Measurements from ENCODE around the gene ISYNA1. TPM values are rescaled to one million over a fixed set of nuclear protein-coding genes. Genes with fewer than 3 reads are reported as not detected.
A peak's percentile ranks its signal among the peaks of the same experiment; 100 is the strongest.

ISYNA1 gene
- 76.6 TPM for polyA plus RNA-seq (2013, experiment 1 of 2)
- 79.2 TPM for polyA plus RNA-seq (2013, experiment 2 of 2)

DNA sequence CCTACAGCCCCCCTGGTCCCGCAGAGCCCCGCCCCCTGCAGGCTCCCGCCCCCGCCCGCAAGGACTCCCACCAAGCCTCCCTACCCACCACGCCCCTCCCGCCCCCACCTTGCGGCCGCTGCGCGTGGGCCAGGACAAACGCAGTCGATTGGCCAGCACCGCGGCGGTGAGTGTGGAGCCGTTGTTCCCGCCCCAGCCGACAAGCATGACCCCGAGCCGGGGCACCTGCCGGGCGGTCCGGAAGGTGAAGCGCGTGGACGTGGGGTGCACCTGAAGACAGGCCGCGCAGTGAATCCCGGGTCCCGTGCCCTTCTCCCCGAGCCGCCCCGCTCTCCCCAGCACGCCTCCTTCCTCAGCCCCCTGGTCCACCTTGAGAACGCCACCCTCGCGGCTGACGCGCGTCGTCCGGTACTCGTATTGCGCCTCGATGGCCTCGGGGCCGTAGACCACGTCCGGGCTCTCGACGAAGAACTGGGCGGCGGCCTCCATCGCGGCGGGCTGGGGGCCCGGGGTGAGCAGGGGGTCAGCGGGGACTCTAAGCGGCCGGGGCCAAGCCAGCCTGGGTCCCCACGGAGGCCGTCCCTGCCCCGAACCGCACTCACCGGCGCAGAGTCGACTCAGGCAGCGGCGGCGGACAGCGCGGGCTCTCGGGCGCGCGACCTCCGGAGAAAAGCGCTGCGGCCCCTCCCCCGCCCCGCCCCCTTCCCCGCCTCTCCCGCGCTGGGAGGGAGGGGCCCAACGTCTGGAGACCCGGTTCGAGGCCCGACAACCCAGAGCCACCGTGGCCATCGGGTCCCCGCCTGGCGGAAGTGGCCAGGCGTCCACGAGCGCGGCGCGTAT is at the start of gene ISYNA1:
Gene ISYNA1 (minus strand): TSS at position 643 of the 840 bp plus-strand sequence. CDS start 154 bp downstream, at position 489.
- Histone ChIP-seq H3K79me1 (ENCODE audit: low read length) (no peaks in the 10 kb centered on the region), H3K4me1 (ENCODE audit: control insufficient read depth, low read depth, low read length) (peaks cover 10% of the 10 kb centered on the region)

DNA sequence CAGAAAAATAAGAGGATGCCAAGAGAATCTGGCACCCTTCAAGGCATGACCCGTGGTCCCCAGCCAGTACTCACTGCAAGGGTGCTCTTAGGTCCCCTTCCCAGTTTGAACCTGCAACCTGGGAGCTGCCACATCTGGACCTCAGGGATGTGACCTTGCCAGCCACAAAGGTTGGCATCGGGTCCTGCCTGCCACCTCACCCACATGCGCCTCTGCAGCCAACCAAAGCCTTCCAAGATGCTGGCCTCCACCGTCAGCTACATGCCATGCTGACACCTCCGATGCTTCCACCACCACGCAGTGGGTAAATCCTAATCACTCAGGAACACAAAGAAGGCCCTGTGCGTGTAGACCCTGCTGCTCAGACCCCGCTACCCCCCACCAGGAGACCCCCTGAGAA is 48.8 kb upstream of the ISYNA1 start:
- H2BK5ac ChIP-seq (ENCODE audit: low read length): no peak overlapping the region
- no peak overlapping the region for H2BK15ac ChIP-seq (replicated peaks; ENCODE audit: low read depth)
- no peak overlapping the region for H4K5ac ChIP-seq (ENCODE audit: low read length)
- H3K18ac ChIP-seq (ENCODE audit: low read length): no peak overlapping the region
- no peak overlapping the region for H4K8ac ChIP-seq (ENCODE audit: low read depth, low read length)
- no peak for DNase-seq
- H3K27ac ChIP-seq (ENCODE audit: low read depth, low read length): no peak overlapping the region
- H3K4me3 ChIP-seq (ENCODE audit: low read length): no peak overlapping the region
- peaks cover 11% of the 10 kb centered on the region for H3K79me2 ChIP-seq (ENCODE audit: control insufficient read depth, insufficient read depth, low read length)
- H3K9ac ChIP-seq (ENCODE audit: low read length): no peak overlapping the region
- no peaks in the 10 kb centered on the region for H3K4me1 ChIP-seq (ENCODE audit: control insufficient read depth, low read depth, low read length)
- no peak overlapping the region for H3K4me2 ChIP-seq (ENCODE audit: low read length)
- no peak overlapping the region for H3K56ac ChIP-seq (ENCODE audit: low read length)
- H3K36me3 ChIP-seq (ENCODE audit: control insufficient read depth, insufficient read depth, low read length): no peaks in the 10 kb centered on the region
- no CpG with 5 or more reads among the region's 8 CpGs for WGBS (ENCODE audit: extremely low coverage, insufficient coverage, low lambda C conversion rate)
- H2AK5ac ChIP-seq (ENCODE audit: low read length): no peak overlapping the region
- no peaks in the 10 kb centered on the region for H3K27me3 ChIP-seq (ENCODE audit: insufficient read depth, low read length, poor library complexity)
- H3K4ac ChIP-seq (ENCODE audit: low read depth, low read length): no peak overlapping the region
- H3K79me1 ChIP-seq (ENCODE audit: low read length): peaks cover 34% of the 10 kb centered on the region
- no peak overlapping the region for H2BK120ac ChIP-seq (ENCODE audit: low read depth, low read length)
- H3K23ac ChIP-seq (ENCODE audit: low read length): no peak overlapping the region

More for the DNA sequence above, at the start of gene ISYNA1:
- Histone ChIP-seq H4K8ac (ENCODE audit: low read depth, low read length) (peak within 1 kb of the TSS; percentile 29), H2BK15ac (replicated peaks; ENCODE audit: low read depth) (no peak within 1 kb of the TSS), H3K27ac (ENCODE audit: low read depth, low read length) (peak within 1 kb of the TSS; percentile 90), H3K9ac (ENCODE audit: low read length) (peak within 1 kb of the TSS; percentile 79), H2BK120ac (ENCODE audit: low read depth, low read length) (no peak within 1 kb of the TSS), H4K5ac (ENCODE audit: low read length) (no peak within 1 kb of the TSS), H3K4me2 (ENCODE audit: low read length) (peak within 1 kb of the TSS; percentile 77), H3K4ac (ENCODE audit: low read depth, low read length) (peak within 1 kb of the TSS; percentile 26), H3K23ac (ENCODE audit: low read length) (no peak within 1 kb of the TSS), H2BK5ac (ENCODE audit: low read length) (peak within 1 kb of the TSS; percentile 58), H2AK5ac (ENCODE audit: low read length) (no peak within 1 kb of the TSS), H3K27me3 (ENCODE audit: insufficient read depth, low read length, poor library complexity) (no peaks in the 10 kb centered on the region), H3K18ac (ENCODE audit: low read length) (peak within 1 kb of the TSS; percentile 76), H3K36me3 (ENCODE audit: control insufficient read depth, insufficient read depth, low read length) (peaks cover 4% of the 10 kb centered on the region), H3K4me3 (ENCODE audit: low read length) (peak within 1 kb of the TSS; percentile 62), H3K79me2 (ENCODE audit: control insufficient read depth, insufficient read depth, low read length) (no peaks in the 10 kb centered on the region), H3K56ac (ENCODE audit: low read length) (peak within 1 kb of the TSS; percentile 93)
- WGBS (ENCODE audit: extremely low coverage, insufficient coverage, low lambda C conversion rate): no CpG with 5 or more reads among the region's 99 CpGs
- peak; percentile 75 for DNase-seq

DNA sequence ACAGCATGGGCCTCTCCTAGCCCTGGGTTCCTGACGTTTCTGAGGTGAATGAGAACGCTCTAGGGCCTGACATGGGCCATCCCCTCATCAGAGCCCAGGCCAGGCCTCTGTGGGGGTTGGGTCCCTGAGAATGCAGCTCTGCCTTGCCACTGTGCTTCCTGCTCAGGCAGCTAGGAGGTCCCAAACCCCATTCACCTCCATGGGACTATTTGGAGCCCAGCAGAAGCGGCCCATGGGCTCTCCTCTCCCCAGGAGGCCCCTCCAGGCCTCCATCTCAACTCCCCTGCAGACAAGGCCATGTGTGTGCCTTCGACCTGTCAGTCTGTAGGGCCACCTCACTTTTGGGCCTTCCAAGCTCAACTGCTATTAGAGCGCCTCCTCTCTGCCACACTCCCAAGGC is 47.1 kb upstream of the ISYNA1 start:
- Histone ChIP-seq H3K9ac (ENCODE audit: low read length) (no peak overlapping the region), H2BK120ac (ENCODE audit: low read depth, low read length) (no peak overlapping the region), H3K18ac (ENCODE audit: low read length) (no peak overlapping the region), H3K23ac (ENCODE audit: low read length) (no peak overlapping the region), H2AK5ac (ENCODE audit: low read length) (no peak overlapping the region), H3K27me3 (ENCODE audit: insufficient read depth, low read length, poor library complexity) (no peaks in the 10 kb centered on the region), H3K79me1 (ENCODE audit: low read length) (peaks cover 33% of the 10 kb centered on the region), H3K36me3 (ENCODE audit: control insufficient read depth, insufficient read depth, low read length) (no peaks in the 10 kb centered on the region), H3K4ac (ENCODE audit: low read depth, low read length) (no peak overlapping the region), H3K27ac (ENCODE audit: low read depth, low read length) (no peak overlapping the region), H4K8ac (ENCODE audit: low read depth, low read length) (no peak overlapping the region), H3K4me2 (ENCODE audit: low read length) (no peak overlapping the region), H3K79me2 (ENCODE audit: control insufficient read depth, insufficient read depth, low read length) (peaks cover 11% of the 10 kb centered on the region), H2BK5ac (ENCODE audit: low read length) (no peak overlapping the region), H3K4me3 (ENCODE audit: low read length) (no peak overlapping the region), H3K56ac (ENCODE audit: low read length) (no peak overlapping the region), H3K4me1 (ENCODE audit: control insufficient read depth, low read depth, low read length) (no peaks in the 10 kb centered on the region), H2BK15ac (replicated peaks; ENCODE audit: low read depth) (no peak overlapping the region), H4K5ac (ENCODE audit: low read length) (no peak overlapping the region)
- WGBS (ENCODE audit: extremely low coverage, insufficient coverage, low lambda C conversion rate): no CpG with 5 or more reads among the region's 5 CpGs
- peak; percentile 31 for DNase-seq

DNA sequence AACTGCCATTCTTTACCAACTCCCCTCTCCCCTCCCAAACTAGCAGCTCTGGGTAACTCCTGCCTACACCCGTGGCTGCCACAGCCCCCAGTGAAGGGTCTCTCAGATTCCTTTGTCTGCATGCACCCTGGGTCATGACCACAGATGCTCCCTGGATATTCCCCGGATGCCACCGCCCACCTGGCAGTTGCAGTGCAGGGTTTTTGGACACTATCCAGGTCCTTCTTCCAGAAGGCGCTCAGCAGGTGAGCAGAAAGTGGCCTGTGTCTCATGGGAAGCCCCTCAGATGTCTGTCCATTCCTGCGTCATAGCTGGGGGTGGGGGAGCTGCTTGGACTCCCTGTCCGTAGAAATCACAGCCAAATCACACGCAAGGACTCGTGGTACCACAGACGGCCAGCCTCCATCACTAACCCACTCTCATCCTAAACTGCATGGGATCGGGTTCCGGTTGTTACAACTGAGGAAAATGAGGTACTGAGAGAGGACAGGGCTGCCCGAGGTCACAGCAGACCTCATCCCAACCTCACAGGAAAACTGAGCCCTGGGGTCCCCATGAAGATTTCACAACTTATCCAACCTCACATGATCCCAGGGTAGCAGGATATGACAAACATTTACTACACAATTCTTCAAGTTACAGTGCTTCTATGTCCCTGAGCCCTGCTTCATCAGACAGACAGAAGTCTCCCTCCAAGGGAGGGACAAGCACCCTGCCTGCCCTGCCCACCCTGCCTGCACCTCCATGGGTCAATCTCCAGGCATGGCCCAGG is 45.4 kb upstream of the ISYNA1 start:
- Histone ChIP-seq H2BK5ac (ENCODE audit: low read length) (no peak overlapping the region), H3K36me3 (ENCODE audit: control insufficient read depth, insufficient read depth, low read length) (no peaks in the 10 kb centered on the region), H2BK15ac (replicated peaks; ENCODE audit: low read depth) (no peak overlapping the region), H2AK5ac (ENCODE audit: low read length) (no peak overlapping the region), H3K4me3 (ENCODE audit: low read length) (no peak overlapping the region), H3K56ac (ENCODE audit: low read length) (no peak overlapping the region), H3K4me2 (ENCODE audit: low read length) (no peak overlapping the region), H3K79me1 (ENCODE audit: low read length) (peaks cover 31% of the 10 kb centered on the region), H3K27ac (ENCODE audit: low read depth, low read length) (no peak overlapping the region), H3K23ac (ENCODE audit: low read length) (no peak overlapping the region), H3K4ac (ENCODE audit: low read depth, low read length) (no peak overlapping the region), H4K8ac (ENCODE audit: low read depth, low read length) (no peak overlapping the region), H3K9ac (ENCODE audit: low read length) (no peak overlapping the region), H3K4me1 (ENCODE audit: control insufficient read depth, low read depth, low read length) (no peaks in the 10 kb centered on the region), H3K27me3 (ENCODE audit: insufficient read depth, low read length, poor library complexity) (no peaks in the 10 kb centered on the region), H4K5ac (ENCODE audit: low read length) (no peak overlapping the region), H2BK120ac (ENCODE audit: low read depth, low read length) (no peak overlapping the region), H3K18ac (ENCODE audit: low read length) (no peak overlapping the region), H3K79me2 (ENCODE audit: control insufficient read depth, insufficient read depth, low read length) (peaks cover 11% of the 10 kb centered on the region)
- WGBS (ENCODE audit: extremely low coverage, insufficient coverage, low lambda C conversion rate): no CpG with 5 or more reads among the region's 12 CpGs
- DNase-seq: no peak

DNA sequence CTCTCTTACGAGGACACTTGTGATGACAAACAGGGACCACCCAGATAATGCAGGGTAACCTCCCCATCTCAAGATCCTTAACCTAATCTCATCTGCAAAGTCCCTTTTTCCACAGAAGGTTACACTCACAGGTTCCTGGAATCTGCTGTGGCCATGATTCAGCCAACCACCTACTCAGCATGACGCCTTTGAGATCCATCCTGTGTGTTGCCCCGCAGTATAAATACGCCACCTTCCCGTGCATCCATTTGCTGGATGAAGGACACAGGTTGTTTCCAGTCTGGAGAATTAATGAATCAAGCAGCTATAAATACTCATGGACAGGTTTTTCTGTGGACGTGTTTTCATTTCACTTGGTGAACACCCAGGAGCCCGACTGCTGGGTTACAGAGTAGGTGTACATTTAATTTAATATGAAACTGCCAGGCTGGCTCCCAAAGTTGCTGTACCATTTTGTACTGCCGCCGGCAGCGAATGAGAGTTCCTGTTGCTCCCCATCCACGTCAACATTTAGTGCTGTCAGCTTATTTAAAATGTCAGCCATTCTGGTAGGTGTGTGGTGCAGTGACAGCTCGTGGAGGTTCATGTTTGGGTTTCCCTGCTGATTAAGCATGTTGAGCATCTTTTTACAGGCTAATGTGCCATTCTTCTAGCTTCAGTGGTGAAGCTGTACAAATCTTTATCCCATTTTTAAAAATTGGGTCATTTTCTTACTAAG is 43.7 kb upstream of the ISYNA1 start:
- H3K4me3 ChIP-seq (ENCODE audit: low read length): no peak overlapping the region
- WGBS (ENCODE audit: extremely low coverage, insufficient coverage, low lambda C conversion rate): no CpG with 5 or more reads among the region's 12 CpGs
- no peak overlapping the region for H2BK120ac ChIP-seq (ENCODE audit: low read depth, low read length)
- no peak overlapping the region for H3K56ac ChIP-seq (ENCODE audit: low read length)
- no peaks in the 10 kb centered on the region for H3K4me1 ChIP-seq (ENCODE audit: control insufficient read depth, low read depth, low read length)
- no peak overlapping the region for H2BK5ac ChIP-seq (ENCODE audit: low read length)
- no peak overlapping the region for H2AK5ac ChIP-seq (ENCODE audit: low read length)
- no peak overlapping the region for H3K18ac ChIP-seq (ENCODE audit: low read length)
- DNase-seq: no peak
- H3K4ac ChIP-seq (ENCODE audit: low read depth, low read length): no peak overlapping the region
- H4K8ac ChIP-seq (ENCODE audit: low read depth, low read length): no peak overlapping the region
- no peak overlapping the region for H2BK15ac ChIP-seq (replicated peaks; ENCODE audit: low read depth)
- H4K5ac ChIP-seq (ENCODE audit: low read length): no peak overlapping the region
- peaks cover 10% of the 10 kb centered on the region for H3K79me2 ChIP-seq (ENCODE audit: control insufficient read depth, insufficient read depth, low read length)
- H3K23ac ChIP-seq (ENCODE audit: low read length): no peak overlapping the region
- no peak overlapping the region for H3K4me2 ChIP-seq (ENCODE audit: low read length)
- H3K9ac ChIP-seq (ENCODE audit: low read length): no peak overlapping the region
- H3K27me3 ChIP-seq (ENCODE audit: insufficient read depth, low read length, poor library complexity): no peaks in the 10 kb centered on the region
- H3K36me3 ChIP-seq (ENCODE audit: control insufficient read depth, insufficient read depth, low read length): no peaks in the 10 kb centered on the region
- peaks cover 27% of the 10 kb centered on the region for H3K79me1 ChIP-seq (ENCODE audit: low read length)
- no peak overlapping the region for H3K27ac ChIP-seq (ENCODE audit: low read depth, low read length)
